IPS-20b (cell line): Measurements from ENCODE around the gene GTSE1.
"Not testable (repeated sequence)": the region's sequence is repeated elsewhere in the genome, so short reads cannot be mapped to it uniquely, and the experiment has no call there.

Experiments
- H3K27ac ChIP-seq: one replicate; pipeline ENCODE4 v1.5.1; 2013; ENCODE audit warnings: low read length
- H3K27me3 ChIP-seq: 2 replicates; pipeline ENCODE4 v1.6.1; 2013; ENCODE audit warnings: mild to moderate bottlenecking, low read length, inconsistent platforms; ENCODE audit not compliant: insufficient read depth
- H3K36me3 ChIP-seq: 2 replicates; pipeline ENCODE4 v1.6.1; 2013; ENCODE audit warnings: low read depth, mild to moderate bottlenecking, inconsistent platforms, low read length, moderate library complexity; ENCODE audit not compliant: insufficient read depth
- H3K4me1 ChIP-seq: 2 replicates; pipeline ENCODE4 v1.6.1; 2013; ENCODE audit warnings: mild to moderate bottlenecking, control low read depth, inconsistent platforms, low read length, moderate library complexity; ENCODE audit not compliant: insufficient read depth
- H3K4me3 ChIP-seq: 2 replicates; pipeline ENCODE4 v1.5.1; 2013; ENCODE audit warnings: mild to moderate bottlenecking, low read length, inconsistent platforms
- H3K9ac ChIP-seq: 2 replicates; pipeline ENCODE4 v1.6.1; 2013; ENCODE audit warnings: low read depth, mild to moderate bottlenecking, inconsistent platforms, low read length, moderate library complexity
- H3K9me3 ChIP-seq: 2 replicates; pipeline ENCODE4 v1.6.1; 2013; ENCODE audit warnings: mild to moderate bottlenecking, low read depth, low read length, inconsistent platforms; ENCODE audit not compliant: insufficient read depth

The GTSE1 gene

DNA sequence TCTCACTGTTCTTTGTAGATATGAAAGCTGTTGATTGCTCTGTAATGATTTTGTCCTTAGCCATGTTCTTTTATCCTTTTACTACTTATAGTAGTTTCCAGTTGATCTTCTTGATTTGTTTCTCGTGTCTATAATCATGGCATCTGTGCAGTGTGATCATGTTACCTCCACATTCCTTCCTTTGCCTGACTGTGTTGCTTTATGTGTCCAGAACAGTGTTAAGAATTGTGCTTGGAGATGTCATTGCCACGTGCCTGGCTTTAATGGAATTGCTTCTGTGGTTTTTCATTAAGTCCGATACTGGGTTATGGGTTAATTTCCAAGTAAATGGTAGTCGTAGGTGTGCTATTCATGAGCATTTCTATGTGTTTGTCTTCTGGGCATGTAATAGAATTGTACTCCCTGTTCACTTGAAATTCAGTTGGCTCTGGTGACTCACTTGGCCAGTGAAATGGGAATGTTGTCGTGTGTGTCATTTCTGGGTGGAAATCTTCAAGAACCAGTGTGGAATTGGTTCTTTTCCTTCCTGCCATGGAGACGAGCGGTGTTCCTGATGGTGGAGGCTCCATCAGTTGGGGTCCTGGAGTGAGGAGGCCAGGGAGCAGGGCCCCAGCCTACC, 6.8 kb downstream of the GTSE1 start:
- H3K9ac ChIP-seq, result no peak overlapping the region
- peaks cover 50% of the 10 kb centered on the region for H3K36me3 ChIP-seq
- H3K4me3 ChIP-seq, result no peak overlapping the region
- H3K27ac ChIP-seq, result no peak overlapping the region
- H3K4me1 ChIP-seq, result no peaks in the 10 kb centered on the region
- H3K9me3 ChIP-seq, result no peaks in the 10 kb centered on the region
- H3K27me3 ChIP-seq, result no peaks in the 10 kb centered on the region

GRCh38 chr22:46308283-46308988, 11.8 kb downstream of the GTSE1 start:
- Histone ChIP-seq H3K4me3 (no peak overlapping the region), H3K9ac (no peak overlapping the region), H3K36me3 (peaks cover 44% of the 10 kb centered on the region), H3K27ac (no peak overlapping the region), H3K27me3 (no peaks in the 10 kb centered on the region), H3K4me1 (no peaks in the 10 kb centered on the region), H3K9me3 (no peaks in the 10 kb centered on the region)

GRCh38 chr22:46309526-46310085, 12.9 kb downstream of the GTSE1 start:
- Histone ChIP-seq H3K36me3 (peaks cover 45% of the 10 kb centered on the region), H3K27me3 (no peaks in the 10 kb centered on the region)

GRCh38 chr22:46312056-46312455, 15.4 kb downstream of the GTSE1 start:
- no peak overlapping the region for H3K4me3 ChIP-seq
- no peaks in the 10 kb centered on the region for H3K4me1 ChIP-seq
- no peaks in the 10 kb centered on the region for H3K27me3 ChIP-seq
- no peaks in the 10 kb centered on the region for H3K9me3 ChIP-seq
- H3K9ac ChIP-seq, result no peak overlapping the region
- H3K27ac ChIP-seq, result no peak overlapping the region
- H3K36me3 ChIP-seq, result peaks cover 59% of the 10 kb centered on the region

More at GRCh38 chr22:46309526-46310085, 12.9 kb downstream of the GTSE1 start:
- Histone ChIP-seq H3K4me1 (no peaks in the 10 kb centered on the region), H3K9me3 (no peaks in the 10 kb centered on the region), H3K9ac (no peak overlapping the region), H3K4me3 (no peak overlapping the region), H3K27ac (no peak overlapping the region)

DNA sequence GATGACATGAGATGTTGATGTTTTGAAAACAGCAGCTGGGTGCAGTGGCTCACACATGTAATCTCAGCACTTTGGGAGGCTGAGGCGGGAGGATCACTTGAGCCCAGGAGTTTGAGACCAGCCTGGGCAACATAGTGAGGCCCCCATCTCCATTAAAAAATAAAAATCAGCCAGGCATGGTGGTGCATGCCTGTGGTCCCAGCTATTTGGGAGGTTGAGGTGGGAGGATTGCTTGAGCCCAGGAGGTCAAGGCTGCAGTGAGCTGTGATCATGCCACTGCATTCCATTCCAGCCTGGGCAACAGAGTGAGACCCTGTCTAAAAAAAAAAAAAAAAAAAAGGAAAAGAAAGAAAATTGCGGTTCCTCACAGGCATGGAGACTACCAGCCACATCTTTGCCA, 16.2 kb downstream of the GTSE1 start:
- not testable (repeated sequence) for H3K9ac ChIP-seq, H3K4me1 ChIP-seq, H3K27me3 ChIP-seq, H3K4me3 ChIP-seq, H3K27ac ChIP-seq, H3K9me3 ChIP-seq
- H3K36me3 ChIP-seq, result peaks cover 67% of the 10 kb centered on the region

- Histone ChIP-seq H3K9ac (no peak overlapping the region), H3K27ac (no peak overlapping the region), H3K36me3 (peaks cover 63% of the 10 kb centered on the region), H3K9me3 (no peaks in the 10 kb centered on the region), H3K27me3 (no peaks in the 10 kb centered on the region), H3K4me1 (no peaks in the 10 kb centered on the region), H3K4me3 (no peak overlapping the region)
Observed at GRCh38 chr22:46315976-46316375, 19.3 kb downstream of the GTSE1 start.

DNA sequence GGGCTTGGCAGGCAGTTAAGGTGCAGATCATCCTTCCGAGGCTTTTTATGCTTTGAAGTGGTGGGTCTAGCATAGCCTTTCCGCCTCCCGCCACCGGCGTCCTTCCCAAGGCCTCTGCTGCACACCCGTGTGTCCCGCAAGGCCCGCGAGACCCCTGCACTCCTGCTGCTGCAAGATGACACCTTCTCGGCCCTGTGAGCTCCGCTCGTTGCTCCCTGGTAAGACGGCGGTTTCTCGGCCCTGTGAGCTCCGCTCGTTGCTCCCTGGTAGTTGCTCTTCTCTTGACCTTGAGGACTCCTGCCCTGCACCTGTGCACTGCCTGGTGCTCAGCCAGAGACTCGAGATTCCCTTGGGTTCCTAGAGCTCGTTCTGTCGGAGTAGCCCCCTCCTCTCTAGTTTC, 21.0 kb downstream of the GTSE1 start:
- no peaks in the 10 kb centered on the region for H3K4me1 ChIP-seq
- H3K9me3 ChIP-seq, result no peaks in the 10 kb centered on the region
- H3K27ac ChIP-seq, result no peak overlapping the region
- H3K4me3 ChIP-seq, result no peak overlapping the region
- H3K36me3 ChIP-seq, result peaks cover 59% of the 10 kb centered on the region
- no peak overlapping the region; the same call in 1 of the 2 replicates for H3K9ac ChIP-seq
- no peaks in the 10 kb centered on the region for H3K27me3 ChIP-seq

DNA sequence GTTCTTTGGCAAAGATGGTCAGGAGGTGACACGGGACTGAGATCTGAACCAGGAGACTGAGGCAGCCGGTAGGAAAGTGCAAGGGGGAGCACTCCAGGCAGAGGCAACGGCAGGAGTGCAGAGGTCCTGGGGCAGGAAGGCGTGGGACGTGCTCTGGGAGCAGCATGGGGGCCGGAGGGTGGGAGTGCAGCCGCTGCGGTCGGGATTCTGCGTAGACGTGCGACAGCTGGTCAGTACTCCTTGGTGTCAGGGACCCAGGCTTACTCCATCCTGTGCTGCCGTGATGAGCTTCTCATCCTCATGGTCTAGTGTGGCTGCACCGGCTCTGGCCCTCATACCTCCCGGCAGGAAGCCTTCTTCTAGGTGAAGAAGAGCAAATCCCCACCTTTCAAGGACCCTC, 21.9 kb downstream of the GTSE1 start:
- no peak overlapping the region for H3K27ac ChIP-seq
- no peak overlapping the region for H3K9ac ChIP-seq
- H3K4me1 ChIP-seq, result no peaks in the 10 kb centered on the region
- H3K4me3 ChIP-seq, result no peak overlapping the region
- no peaks in the 10 kb centered on the region for H3K27me3 ChIP-seq
- H3K36me3 ChIP-seq, result peaks cover 66% of the 10 kb centered on the region
- H3K9me3 ChIP-seq, result no peaks in the 10 kb centered on the region

DNA sequence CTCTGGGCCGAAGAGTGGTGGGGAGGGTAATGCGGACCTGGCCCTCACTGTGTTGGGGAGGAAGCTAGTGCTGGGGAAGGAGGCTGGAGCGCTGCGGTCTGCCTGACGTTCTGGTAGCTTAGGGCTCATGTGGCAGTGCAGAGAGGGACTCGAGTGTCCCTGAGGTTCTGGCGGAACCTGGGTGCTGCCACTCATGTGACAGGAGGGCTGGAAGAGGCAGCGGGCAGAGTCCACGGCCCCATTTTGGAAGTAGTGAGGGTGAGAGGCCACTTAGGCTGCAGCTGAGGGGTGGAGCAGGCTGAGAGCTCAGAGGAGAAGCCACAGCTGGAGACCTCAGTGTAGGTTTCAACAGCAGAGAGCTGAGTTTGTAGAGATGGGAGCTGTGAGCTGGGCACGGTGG, 22.6 kb downstream of the GTSE1 start:
- H3K36me3 ChIP-seq, result peaks cover 66% of the 10 kb centered on the region
- H3K27ac ChIP-seq, result no peak overlapping the region
- no peak overlapping the region for H3K4me3 ChIP-seq
- no peaks in the 10 kb centered on the region for H3K9me3 ChIP-seq
- H3K9ac ChIP-seq, result no peak overlapping the region
- H3K4me1 ChIP-seq, result no peaks in the 10 kb centered on the region
- no peaks in the 10 kb centered on the region for H3K27me3 ChIP-seq

- no peak overlapping the region for H3K9ac ChIP-seq
- peaks cover 71% of the 10 kb centered on the region for H3K36me3 ChIP-seq
- no peak overlapping the region for H3K4me3 ChIP-seq
Observed at GRCh38 chr22:46320166-46320710, 23.6 kb downstream of the GTSE1 start.

DNA sequence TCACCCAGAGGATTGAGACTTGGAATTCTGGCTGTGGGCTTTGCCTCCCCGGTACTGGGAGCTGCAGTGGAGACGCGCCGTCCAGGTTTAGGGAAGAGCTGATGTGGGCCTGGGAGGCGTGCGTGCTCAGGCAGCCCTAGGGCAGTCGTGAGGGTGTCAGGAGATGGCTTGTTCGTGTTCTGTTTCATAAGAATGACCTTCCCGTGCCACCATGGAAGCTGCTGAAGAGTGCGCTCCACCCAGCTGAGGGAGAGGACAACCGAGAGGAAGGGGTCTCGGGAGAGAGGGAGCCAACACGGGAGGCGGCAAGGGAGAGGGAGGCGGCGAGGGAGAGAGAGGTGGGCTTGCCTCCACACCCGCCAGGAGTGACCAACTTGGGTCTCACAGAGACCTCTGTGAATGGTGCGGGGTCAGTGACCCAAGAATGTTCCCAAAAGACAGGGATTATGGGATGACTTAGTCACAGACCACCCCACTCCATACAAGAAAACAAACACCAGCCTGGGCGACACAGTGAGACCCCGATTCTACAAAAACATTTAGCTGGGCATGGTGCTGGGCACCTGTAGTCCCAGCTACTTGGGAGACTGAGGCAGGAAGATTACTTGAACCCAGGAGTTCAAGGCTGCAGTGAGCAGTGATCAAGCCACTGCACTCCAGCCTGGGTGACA, 24.2 kb downstream of the GTSE1 start:
- Histone ChIP-seq H3K4me1 (no peaks in the 10 kb centered on the region), H3K9me3 (no peaks in the 10 kb centered on the region), H3K27ac (no peak overlapping the region), H3K27me3 (no peaks in the 10 kb centered on the region), H3K4me3 (no peak overlapping the region), H3K36me3 (peaks cover 70% of the 10 kb centered on the region), H3K9ac (no peak overlapping the region)

More at GRCh38 chr22:46320166-46320710, 23.6 kb downstream of the GTSE1 start:
- Histone ChIP-seq H3K27ac (no peak overlapping the region), H3K27me3 (no peaks in the 10 kb centered on the region), H3K9me3 (no peaks in the 10 kb centered on the region), H3K4me1 (no peaks in the 10 kb centered on the region)
